ENCODE data around the gene ABLIM3. TPM values are rescaled to one million over a fixed set of nuclear protein-coding genes. Genes with fewer than 3 reads are reported as not detected.
"Not testable (repeated sequence)": the region's sequence is repeated elsewhere in the genome, so short reads cannot be mapped to it uniquely, and the experiment has no call there.

The ABLIM3 gene
- polyA plus RNA-seq, 1 donor from 2014 or later = 17.7 TPM

DNA sequence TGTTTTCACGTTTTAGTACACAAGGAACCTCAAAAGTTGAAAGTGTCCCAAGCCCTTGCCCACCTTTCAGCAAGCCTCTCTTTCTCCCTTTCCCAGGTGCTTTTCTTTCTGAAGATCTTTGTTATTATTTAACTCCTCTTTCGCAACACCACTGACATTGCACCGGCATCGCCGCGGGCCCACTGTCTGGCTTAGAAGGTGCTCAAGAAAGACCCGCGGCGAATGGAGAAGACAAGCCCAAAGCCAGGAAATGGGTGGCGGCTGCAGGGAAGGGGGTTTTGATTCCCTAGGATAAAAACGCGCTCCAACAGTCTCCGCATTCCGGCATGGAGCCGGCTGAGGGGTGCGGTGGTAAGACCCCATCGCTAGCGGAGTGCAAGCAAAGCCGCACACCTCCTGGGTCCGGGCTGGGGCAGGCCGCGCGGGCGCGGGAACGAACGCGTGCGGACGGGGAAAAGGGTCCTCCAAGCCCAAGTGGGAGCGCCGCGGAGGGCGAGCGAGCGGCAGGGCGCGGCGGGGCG, 130.0 kb downstream of the ABLIM3 start:
- H3F3A ChIP-seq (ENCODE audit: insufficient read depth, low read length, poor library complexity, severe bottlenecking) = no peaks in the 10 kb centered on the region
- H4K20me1 ChIP-seq (ENCODE audit: insufficient read depth) = no peaks in the 10 kb centered on the region
- TF ChIP-seq, protein P1, sequence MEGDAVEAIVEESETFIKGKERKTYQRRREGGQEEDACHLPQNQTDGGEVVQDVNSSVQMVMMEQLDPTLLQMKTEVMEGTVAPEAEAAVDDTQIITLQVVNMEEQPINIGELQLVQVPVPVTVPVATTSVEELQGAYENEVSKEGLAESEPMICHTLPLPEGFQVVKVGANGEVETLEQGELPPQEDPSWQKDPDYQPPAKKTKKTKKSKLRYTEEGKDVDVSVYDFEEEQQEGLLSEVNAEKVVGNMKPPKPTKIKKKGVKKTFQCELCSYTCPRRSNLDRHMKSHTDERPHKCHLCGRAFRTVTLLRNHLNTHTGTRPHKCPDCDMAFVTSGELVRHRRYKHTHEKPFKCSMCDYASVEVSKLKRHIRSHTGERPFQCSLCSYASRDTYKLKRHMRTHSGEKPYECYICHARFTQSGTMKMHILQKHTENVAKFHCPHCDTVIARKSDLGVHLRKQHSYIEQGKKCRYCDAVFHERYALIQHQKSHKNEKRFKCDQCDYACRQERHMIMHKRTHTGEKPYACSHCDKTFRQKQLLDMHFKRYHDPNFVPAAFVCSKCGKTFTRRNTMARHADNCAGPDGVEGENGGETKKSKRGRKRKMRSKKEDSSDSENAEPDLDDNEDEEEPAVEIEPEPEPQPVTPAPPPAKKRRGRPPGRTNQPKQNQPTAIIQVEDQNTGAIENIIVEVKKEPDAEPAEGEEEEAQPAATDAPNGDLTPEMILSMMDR (IDR thresholded peaks at IDR 0.05; ENCODE audit: poor library complexity, severe bottlenecking) = no peak
- TF ChIP-seq EZH2 (IDR thresholded peaks at IDR 0.05; ENCODE audit: borderline replicate concordance, insufficient read depth, low read length, poor library complexity, severe bottlenecking) (peak; percentile 49), MXI1 (conservative IDR thresholded peaks at IDR 0.05; ENCODE audit: poor library complexity, severe bottlenecking) (no peak)
- H3K27ac ChIP-seq (ENCODE audit: low read length) = no peak overlapping the region
- peak overlapping the region; percentile 59 for H3K4me3 ChIP-seq (ENCODE audit: low read length)
- H3K36me3 ChIP-seq (ENCODE audit: insufficient read depth, low read length) = no peaks in the 10 kb centered on the region
- H3K9me2 ChIP-seq (ENCODE audit: insufficient read depth, low read length) = no peaks in the 10 kb centered on the region
- H2AFZ ChIP-seq (ENCODE audit: low read depth, low read length) = no peak overlapping the region
- peak overlapping the region; percentile 14 for H3K4me2 ChIP-seq (ENCODE audit: low read length)
- peaks cover 32% of the 10 kb centered on the region for H3K27me3 ChIP-seq (ENCODE audit: insufficient read depth, low read depth, low read length)
- H3K79me2 ChIP-seq (replicated peaks; ENCODE audit: insufficient read depth, low read length) = no peaks in the 10 kb centered on the region
- H3K9me3 ChIP-seq (ENCODE audit: low read length) = no peaks in the 10 kb centered on the region
- H3K9ac ChIP-seq (ENCODE audit: low read length) = no peak overlapping the region

DNA sequence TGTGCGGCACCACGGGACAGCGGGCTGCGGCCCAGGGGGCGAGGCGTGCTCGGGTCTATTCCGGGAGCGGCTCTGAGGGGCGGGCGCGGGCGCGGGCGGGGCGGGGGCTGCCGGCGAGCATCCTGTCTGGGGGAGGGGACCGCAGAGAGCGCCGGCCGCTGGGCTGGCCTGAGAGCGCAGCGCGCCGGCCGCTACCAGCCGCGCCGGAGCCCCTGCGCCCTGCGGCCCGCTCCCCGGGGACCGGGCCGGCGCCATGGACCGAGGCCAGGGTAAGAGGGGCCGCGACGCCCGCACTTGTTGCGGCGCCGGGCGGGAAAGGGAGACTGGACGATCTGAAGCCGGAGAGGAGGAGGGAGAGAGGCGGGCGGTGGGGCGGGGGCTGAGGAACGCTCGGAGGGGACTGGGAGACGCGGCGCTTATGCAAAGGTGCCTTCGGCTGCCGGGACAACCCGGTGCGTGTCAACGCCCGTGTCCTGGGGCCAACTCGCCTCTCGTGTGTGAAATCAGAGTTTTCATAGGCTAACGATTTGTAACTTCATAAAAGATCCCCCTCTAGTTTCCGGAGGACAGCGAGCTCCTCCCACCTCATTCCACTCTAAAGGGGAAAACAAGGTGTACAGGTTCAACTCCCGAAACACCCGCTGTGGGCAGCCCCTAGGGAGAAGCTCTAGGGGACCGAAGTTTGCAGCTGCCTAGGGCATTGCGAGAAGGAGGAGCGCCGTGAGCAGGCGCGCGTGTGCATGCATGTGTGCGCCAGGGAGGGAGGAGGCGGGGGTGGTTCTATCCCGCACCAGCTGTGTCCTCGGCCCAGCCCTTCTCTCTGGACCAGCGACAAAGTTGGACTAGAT, 130.6 kb downstream of the ABLIM3 start, which contains the start of gene AFAP1L1:
Gene AFAP1L1 (plus strand): TSS at position 144 of the 848 bp plus-strand sequence. CDS start 110 bp downstream, at position 254.
- Histone ChIP-seq H3K27me3 (ENCODE audit: insufficient read depth, low read depth, low read length) (peaks cover 32% of the 10 kb centered on the region), H3K36me3 (ENCODE audit: insufficient read depth, low read length) (no peaks in the 10 kb centered on the region), H3K79me2 (replicated peaks; ENCODE audit: insufficient read depth, low read length) (no peaks in the 10 kb centered on the region), H3K9me3 (ENCODE audit: low read length) (no peaks in the 10 kb centered on the region), H4K20me1 (ENCODE audit: insufficient read depth) (no peaks in the 10 kb centered on the region), H3F3A (ENCODE audit: insufficient read depth, low read length, poor library complexity, severe bottlenecking) (no peaks in the 10 kb centered on the region), H3K4me3 (ENCODE audit: low read length) (peak within 1 kb of the TSS; percentile 71), H3K9me2 (ENCODE audit: insufficient read depth, low read length) (no peaks in the 10 kb centered on the region), H3K9ac (ENCODE audit: low read length) (no peak within 1 kb of the TSS), H2AFZ (ENCODE audit: low read depth, low read length) (no peak within 1 kb of the TSS), H3K4me2 (ENCODE audit: low read length) (peak within 1 kb of the TSS; percentile 78), H3K27ac (ENCODE audit: low read length) (no peak within 1 kb of the TSS)
- TF ChIP-seq, protein P1 (IDR thresholded peaks at IDR 0.05; ENCODE audit: poor library complexity, severe bottlenecking) = no peak
- TF ChIP-seq EP300 (conservative IDR thresholded peaks at IDR 0.05; ENCODE audit: poor library complexity, severe bottlenecking) (no peak), SMC3 (conservative IDR thresholded peaks at IDR 0.05; ENCODE audit: poor library complexity) (no peak), RAD21 (conservative IDR thresholded peaks at IDR 0.05) (no peak), MXI1 (conservative IDR thresholded peaks at IDR 0.05; ENCODE audit: poor library complexity, severe bottlenecking) (no peak), TAF1 (IDR thresholded peaks at IDR 0.05; ENCODE audit: low read depth) (no peak), POLR2AphosphoS5 (IDR thresholded peaks at IDR 0.05) (no peak), EZH2 (IDR thresholded peaks at IDR 0.05; ENCODE audit: borderline replicate concordance, insufficient read depth, low read length, poor library complexity, severe bottlenecking) (no peak)
- TF ChIP-seq, protein P2, sequence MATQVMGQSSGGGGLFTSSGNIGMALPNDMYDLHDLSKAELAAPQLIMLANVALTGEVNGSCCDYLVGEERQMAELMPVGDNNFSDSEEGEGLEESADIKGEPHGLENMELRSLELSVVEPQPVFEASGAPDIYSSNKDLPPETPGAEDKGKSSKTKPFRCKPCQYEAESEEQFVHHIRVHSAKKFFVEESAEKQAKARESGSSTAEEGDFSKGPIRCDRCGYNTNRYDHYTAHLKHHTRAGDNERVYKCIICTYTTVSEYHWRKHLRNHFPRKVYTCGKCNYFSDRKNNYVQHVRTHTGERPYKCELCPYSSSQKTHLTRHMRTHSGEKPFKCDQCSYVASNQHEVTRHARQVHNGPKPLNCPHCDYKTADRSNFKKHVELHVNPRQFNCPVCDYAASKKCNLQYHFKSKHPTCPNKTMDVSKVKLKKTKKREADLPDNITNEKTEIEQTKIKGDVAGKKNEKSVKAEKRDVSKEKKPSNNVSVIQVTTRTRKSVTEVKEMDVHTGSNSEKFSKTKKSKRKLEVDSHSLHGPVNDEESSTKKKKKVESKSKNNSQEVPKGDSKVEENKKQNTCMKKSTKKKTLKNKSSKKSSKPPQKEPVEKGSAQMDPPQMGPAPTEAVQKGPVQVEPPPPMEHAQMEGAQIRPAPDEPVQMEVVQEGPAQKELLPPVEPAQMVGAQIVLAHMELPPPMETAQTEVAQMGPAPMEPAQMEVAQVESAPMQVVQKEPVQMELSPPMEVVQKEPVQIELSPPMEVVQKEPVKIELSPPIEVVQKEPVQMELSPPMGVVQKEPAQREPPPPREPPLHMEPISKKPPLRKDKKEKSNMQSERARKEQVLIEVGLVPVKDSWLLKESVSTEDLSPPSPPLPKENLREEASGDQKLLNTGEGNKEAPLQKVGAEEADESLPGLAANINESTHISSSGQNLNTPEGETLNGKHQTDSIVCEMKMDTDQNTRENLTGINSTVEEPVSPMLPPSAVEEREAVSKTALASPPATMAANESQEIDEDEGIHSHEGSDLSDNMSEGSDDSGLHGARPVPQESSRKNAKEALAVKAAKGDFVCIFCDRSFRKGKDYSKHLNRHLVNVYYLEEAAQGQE (IDR thresholded peaks at IDR 0.05; ENCODE audit: borderline replicate concordance) = no peak

DNA sequence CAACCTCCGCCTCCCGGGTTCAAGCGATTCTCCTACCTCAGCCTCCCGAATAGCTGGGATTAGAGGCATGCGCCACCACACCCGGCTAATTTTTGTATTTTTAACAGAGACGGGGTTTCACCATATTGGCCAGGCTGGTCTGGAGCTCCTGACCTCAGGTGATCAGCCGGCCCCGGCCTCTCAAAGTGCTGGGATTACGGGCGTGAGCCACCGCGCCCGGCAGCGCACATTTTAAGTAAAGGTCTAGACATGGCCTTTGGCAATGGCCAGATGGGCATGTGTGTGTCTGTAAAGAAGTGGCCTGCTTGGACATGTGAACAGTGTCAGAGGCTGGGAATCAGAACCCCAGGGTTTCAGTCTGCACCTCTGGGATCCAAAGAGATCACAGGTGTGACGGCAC, 131.5 kb downstream of the ABLIM3 start:
- not testable (repeated sequence) for H3K27ac ChIP-seq (ENCODE audit: low read length)

More for the DNA sequence above, 131.5 kb downstream of the ABLIM3 start:
- not testable (repeated sequence) for H3F3A ChIP-seq (ENCODE audit: insufficient read depth, low read length, poor library complexity, severe bottlenecking); H3K4me3 ChIP-seq (ENCODE audit: low read length); H3K9me2 ChIP-seq (ENCODE audit: insufficient read depth, low read length); H3K9me3 ChIP-seq (ENCODE audit: low read length); H3K4me2 ChIP-seq (ENCODE audit: low read length); H2AFZ ChIP-seq (ENCODE audit: low read depth, low read length); H4K20me1 ChIP-seq (ENCODE audit: insufficient read depth); H3K9ac ChIP-seq (ENCODE audit: low read length); H3K79me2 ChIP-seq (replicated peaks; ENCODE audit: insufficient read depth, low read length); H3K36me3 ChIP-seq (ENCODE audit: insufficient read depth, low read length)
- H3K27me3 ChIP-seq (ENCODE audit: insufficient read depth, low read depth, low read length) = peaks cover 32% of the 10 kb centered on the region
